ENCODE measurements around the gene TIFAB. TPM values are rescaled to one million over a fixed set of nuclear protein-coding genes. Genes with fewer than 3 reads are reported as not detected.

Gene TIFAB
- polyA plus RNA-seq, 1 of the 3 experiments (the other 2 are of a cell fraction) = not detected

GRCh38 chr5:135491038-135491551 lies 38.9 kb upstream of the TIFAB start (continued):
- TF ChIP-seq USF2 (IDR thresholded peaks at IDR 0.05; ENCODE audit: borderline replicate concordance, low read depth, low read length) = no peak

- no peaks in the 10 kb centered on the region for H3K79me2 ChIP-seq (ENCODE audit: insufficient read depth)
- H3K4me1 ChIP-seq (ENCODE audit: control insufficient read depth in 1 of 2, insufficient read depth in 2 of 2, low read depth in 1 of 2, low read length in 1 of 2) = peaks cover 5 to 14% of the 10 kb centered on the region in 2 experiments; a peak in 3 of 4 replicates
- no peak overlapping the region for H3K4me3 ChIP-seq (ENCODE audit: low read depth in 2 of 2, low read length in 1 of 2)
- no peak overlapping the region for H3K9ac ChIP-seq
- no peaks in the 10 kb centered on the region for H3K9me2 ChIP-seq
- CTCF ChIA-PET = interaction anchor here (0.8 to 2.8 kb wide), 6 partner anchors 24 to 76 kb away, joined by 3 to 20 read pairs (median 3); no protein-coding TSS in a partner anchor
- POLR2A ChIA-PET = no interaction called here
- H3F3A ChIP-seq (replicated peaks; ENCODE audit: insufficient read depth) = peaks cover 13% of the 10 kb centered on the region
- H3K36me3 ChIP-seq (replicated peaks in 1 of 2; ENCODE audit: control insufficient read depth in 1 of 2, insufficient read depth in 2 of 2, low read length in 1 of 2) = no peaks in the 10 kb centered on the region
- no peaks in the 10 kb centered on the region for H3K9me3 ChIP-seq
- no peak overlapping the region for H2AFZ ChIP-seq (ENCODE audit: low read depth)
- H3K4me2 ChIP-seq = no peak overlapping the region
- WGBS (ENCODE audit: low lambda C conversion rate) = 93% methylated on average over 46 of the region's 49 CpGs
- H3K27ac ChIP-seq (ENCODE audit: low read depth in 2 of 2, low read length in 1 of 2) = no peak overlapping the region
- no peaks in the 10 kb centered on the region; the same call in 1 of the 2 replicates for H3K27me3 ChIP-seq (ENCODE audit: insufficient read depth)
- H4K20me1 ChIP-seq (ENCODE audit: insufficient read depth) = no peaks in the 10 kb centered on the region
- TF ChIP-seq ZBTB33 (IDR thresholded peaks at IDR 0.05; ENCODE audit: borderline replicate concordance, low read depth) (no peak), YY1 (IDR thresholded peaks at IDR 0.05; ENCODE audit: low read depth) (no peak), RAD21 (IDR thresholded peaks at IDR 0.05; ENCODE audit: low read length) (no peak), FOXJ3 (CRISPR knock-in tag; IDR thresholded peaks at IDR 0.05) (no peak), EP300 (IDR thresholded peaks at IDR 0.05; ENCODE audit: borderline replicate concordance in 1 of 2, low read depth in 1 of 2, low read length in 1 of 2) (no peak), FOXM1 (IDR thresholded peaks at IDR 0.05; ENCODE audit: low read depth) (no peak), USF1 (IDR thresholded peaks at IDR 0.05; ENCODE audit: borderline replicate concordance, low read depth) (no peak), MXI1 (IDR thresholded peaks at IDR 0.05; ENCODE audit: low read depth, low read length) (no peak), EZH2phosphoT487 (IDR thresholded peaks at IDR 0.05; ENCODE audit: borderline replicate concordance, low read depth) (no peak), SMC3 (IDR thresholded peaks at IDR 0.05; ENCODE audit: low read depth, low read length) (no peak), POLR2AphosphoS5 (IDR thresholded peaks at IDR 0.05; ENCODE audit: low read depth, low read length) (no peak), IRF3 (IDR thresholded peaks at IDR 0.05; ENCODE audit: low read depth, low read length) (no peak), RFX5 (IDR thresholded peaks at IDR 0.05; ENCODE audit: low read length) (no peak), FOSL2 (IDR thresholded peaks at IDR 0.05; ENCODE audit: borderline replicate concordance, low read depth) (no peak), PBX3 (IDR thresholded peaks at IDR 0.05) (no peak), JUND (IDR thresholded peaks at IDR 0.05) (no peak), TCF12 (IDR thresholded peaks at IDR 0.05) (no peak)
- no peak for DNase-seq
Measured at GRCh38 chr5:135490245-135491037, 38.3 kb upstream of the TIFAB start.
